Stimulated activated CD4-positive, alpha-beta T cell treated with anti-CD3 and anti-CD28 coated beads, Interleukin-1b, Interleukin-23, amount 100 ng/mL, for 1 hour (primary cell): ENCODE results near the gene SFXN1.

Experiments used
- DNase-seq, 2 donors: peaks; one replicate each; pipeline ENCODE4 v3.0.0-alpha.2; 2020; ENCODE audit warnings: low read depth in 2 of 2

SFXN1 gene

DNA sequence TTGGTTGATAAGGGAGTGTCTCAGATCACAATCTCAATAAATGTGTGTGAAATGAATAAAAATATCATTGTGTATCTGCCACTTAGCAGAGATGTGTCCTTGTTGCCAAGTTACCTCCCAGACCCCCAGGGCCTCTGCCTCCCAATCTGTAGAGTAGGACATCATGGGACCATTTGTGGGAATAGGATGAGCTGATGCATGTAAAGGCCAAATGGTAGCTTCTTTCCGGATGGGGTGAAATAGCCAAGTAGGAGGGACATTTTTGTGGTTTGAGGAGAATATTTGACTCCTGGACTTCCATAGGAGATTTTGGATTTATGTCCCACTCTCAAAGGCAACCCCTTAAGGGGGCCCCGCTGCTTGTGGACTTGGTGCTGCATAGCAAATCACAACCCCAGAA is 96.9 kb downstream of the SFXN1 start:
- DNase-seq = no peak

DNA sequence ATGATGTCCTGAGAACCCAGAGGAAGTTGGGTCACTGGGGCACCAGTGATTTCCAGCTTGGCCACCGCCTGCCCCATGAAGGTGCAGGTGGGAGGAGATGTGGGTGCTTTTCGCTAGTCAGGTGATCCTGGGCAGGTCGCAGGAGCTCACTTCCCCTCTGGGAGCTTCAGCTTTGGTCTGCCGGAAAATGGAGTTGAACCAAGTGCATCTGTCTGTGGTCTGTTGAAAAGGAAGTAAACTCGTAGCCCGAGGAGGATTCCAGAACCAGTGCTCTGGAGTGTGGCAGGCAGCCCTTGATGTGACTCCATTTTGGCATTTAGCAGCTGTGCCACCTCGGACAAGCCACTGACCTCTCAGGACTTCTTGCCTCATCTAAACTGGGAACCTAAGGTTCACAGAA is 97.7 kb downstream of the SFXN1 start:
- no peak for DNase-seq

DNA sequence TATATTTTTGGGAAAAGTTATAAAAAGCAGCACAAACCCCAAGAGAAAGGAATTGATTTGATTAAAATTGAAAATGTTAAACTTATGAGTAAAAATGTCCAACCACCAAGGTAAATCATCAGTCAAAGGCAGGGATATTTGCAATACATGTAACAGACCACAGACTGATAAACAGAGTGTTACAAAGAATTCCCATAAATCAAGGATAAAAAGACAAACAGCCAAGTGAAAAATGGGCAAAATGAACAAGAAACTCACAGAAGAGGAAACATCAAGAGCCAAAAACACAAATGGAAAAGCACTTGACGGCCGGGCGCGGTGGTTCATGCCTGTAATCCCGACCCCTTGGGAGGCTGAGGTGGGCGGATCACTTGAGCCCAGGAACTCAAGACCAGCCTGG is 98.2 kb downstream of the SFXN1 start:
- no peak for DNase-seq
